Stimulated activated naive CD4-positive, alpha-beta T cell treated with Interleukin-2 at 50 U/mL for 16 hours (primary cell): ENCODE results near the gene ACSL1.
"Not testable (repeated sequence)": the region's sequence is repeated elsewhere in the genome, so short reads cannot be mapped to it uniquely, and the experiment has no call there.

Experiments
- DNase-seq: peaks from one replicate; lab custom pipeline; 2025; lab: John Stamatoyannopoulos, UW

The ACSL1 gene

DNA sequence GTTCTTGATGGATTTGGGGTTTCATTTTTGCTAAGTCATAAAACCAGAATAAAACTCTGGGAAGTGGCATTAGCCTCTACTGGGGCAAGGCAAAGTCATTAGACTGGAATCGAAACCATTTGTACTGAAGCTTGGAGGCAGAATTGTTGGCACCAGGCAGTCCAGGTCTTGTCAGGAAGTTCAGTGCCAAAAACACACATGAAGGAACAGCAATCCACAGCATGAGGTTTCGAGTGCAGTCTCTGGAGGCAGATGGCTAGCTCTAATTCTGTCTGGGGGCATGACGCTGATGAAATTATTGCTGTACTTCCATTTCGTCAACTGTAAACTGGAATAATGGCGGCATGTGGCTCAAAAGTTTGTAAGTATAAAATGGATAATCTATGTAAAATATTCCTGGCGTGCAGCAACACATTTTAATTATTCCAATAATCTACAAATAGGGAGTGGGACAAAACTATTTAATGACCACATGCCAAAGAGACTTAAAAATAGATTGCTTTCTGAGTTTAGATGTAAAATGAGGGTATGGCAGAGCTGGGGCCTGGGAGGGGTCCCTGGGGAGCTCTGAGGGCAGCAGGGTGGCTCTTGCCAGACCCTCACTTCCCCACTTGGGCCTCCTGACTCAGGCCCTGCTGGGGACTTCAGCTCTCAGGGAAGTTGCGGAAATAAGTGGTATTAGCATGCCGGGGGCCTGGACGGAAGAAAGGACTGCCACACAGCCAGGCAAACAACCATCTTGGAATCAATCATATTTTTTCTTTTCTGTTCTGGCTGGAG is 73.1 kb downstream of the ACSL1 start:
- DNase-seq: no peak

DNA sequence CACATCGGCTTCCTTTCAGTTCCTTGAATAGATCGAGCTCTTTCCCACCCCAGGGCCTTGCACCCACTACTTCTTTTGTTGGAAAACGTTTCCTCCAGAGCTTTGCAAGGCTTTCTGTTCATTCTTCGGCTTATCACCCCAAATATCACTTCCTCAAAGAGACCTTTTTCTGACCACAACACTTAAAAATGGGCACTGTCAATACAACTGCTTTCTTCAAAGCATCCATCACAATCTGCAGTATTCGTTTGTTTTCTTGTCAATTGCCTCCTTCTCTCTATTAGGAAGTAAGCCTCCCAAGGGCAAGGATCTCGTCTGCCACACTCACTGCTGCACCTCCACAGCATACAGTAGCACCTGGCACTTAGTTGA is 74.2 kb downstream of the ACSL1 start:
- no peak for DNase-seq

DNA sequence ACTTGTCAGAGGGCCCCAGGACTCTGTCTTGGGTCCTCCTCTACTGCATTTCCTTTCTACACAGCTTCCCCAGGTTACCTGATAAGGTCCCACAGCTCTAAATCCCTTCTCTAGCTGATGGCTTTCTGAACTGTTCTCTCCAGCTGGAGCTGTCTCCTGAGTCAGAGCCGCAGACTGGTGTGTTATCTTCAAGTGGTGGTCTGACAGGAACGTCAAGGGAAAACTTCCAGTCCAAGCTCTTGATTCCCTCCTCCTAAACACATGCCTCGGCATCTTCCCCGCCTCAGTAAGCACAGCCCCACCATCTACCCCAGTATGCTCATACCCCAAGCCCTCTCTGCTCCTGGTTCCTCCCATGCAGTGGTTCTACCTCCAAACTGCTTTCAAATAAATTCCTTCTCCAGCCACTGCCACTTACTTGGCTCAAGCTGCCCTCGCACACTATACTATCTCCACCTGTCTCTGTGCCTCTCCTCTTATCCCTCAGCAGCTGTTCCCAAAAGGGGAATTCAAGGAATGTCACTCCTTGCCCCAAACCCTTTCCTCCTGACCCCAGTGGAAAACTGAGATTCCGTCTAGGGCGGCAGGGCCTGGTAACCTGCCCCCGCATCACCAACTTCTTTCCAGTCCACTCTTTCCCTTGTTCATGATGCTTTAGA is 74.7 kb downstream of the ACSL1 start:
- no peak for DNase-seq

DNA sequence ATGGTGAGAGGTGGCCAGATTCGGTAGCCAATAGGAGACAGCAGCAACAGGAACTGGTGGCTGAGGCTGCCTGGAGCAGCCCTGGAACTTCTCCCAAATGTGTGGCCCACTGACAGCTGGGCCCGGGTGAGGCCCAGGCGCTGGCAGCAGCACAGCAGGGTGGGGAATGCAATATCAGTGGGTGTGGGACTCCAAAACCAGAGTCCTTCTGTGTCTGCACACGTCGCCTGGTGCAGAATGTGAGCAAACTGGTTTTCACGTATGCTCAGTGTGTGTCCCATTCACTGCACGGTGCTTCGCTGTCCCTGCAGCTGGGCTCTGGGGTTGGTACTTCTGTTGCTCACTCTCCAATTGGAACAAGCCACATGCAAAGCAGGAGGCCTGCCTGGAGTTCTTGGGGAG is 77.5 kb downstream of the ACSL1 start:
- DNase-seq: no peak

DNA sequence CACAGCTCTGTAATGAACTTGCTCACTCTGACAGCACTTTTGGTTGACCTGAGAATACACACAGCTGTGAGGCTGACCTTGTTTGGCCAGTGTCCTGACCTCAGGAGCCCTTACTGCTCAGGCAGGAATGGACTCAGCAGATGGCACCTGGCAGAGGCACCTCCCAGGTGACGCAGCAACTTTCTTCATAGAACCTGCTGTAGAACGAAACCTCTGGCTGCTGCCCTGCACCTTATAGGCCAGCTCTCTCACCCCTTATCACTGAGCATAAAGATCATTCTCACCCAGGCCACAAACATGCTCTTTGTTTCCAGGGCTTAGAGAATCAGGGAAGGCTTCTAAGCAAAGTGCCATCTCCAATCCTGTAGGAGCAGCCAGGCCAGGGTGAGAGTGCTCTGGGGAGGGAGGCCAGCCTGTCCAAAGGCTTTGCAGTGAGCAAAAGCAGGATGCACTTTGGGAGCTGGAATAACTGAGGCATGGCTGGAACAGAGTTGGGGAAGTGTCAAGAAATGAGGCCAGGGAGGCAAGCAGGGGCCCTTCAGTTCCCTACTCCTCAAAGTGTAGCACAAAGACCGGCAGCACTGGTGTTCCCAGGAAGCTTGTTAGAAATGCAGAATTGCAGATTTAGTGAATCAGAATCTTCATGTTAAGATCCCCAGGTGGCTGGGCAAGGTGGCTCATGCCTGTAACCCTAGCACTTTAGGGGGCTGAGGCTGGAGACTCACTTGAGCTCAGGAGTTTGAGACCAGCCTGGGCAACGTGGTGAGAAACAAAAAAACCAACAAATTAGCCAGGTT is 78.5 kb downstream of the ACSL1 start:
- DNase-seq: no peak

DNA sequence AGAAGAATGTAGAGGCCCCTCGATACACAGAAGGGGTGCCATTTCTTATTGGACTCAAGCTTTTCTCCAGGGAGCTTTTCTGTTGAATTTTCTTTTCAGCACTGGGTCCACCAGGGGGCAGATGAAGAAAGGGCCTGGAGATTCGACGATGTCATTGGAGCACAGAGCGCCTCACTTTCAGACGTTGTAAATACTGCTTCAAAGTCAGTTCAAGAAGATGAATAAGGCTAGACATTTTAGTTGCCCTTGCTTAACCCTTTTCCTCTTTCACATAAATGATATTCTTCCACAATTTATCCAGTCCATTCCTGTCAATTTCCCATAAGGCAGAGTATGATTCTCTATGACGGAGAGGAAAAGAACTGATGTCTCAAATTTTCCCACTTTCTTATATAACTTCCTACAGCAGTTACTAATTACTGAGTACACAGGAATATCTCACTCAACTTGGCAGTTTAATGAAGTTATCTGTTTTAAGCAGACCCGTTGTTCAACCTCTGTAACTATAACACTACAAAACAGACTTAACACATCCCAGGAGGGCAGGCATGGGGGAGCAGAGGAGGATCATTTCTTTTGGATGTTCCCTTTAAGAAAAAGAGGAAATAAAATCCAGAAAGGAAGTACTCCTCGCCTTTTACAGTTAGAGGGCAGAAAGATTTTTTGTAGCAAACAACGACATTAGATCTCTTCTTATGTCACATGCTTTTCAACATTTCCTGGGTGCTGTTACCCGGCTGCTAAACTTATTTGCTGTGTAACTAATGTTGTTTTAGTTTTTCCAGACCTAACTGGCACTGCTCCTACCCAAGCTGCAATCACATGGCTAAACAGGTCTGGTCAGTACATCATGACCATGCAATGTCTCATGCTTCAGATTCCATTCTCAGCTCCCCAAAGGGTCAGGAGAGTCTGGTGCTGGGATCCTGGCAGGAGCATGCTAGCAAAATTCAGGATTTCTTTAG is 79.7 kb downstream of the ACSL1 start:
- peak; percentile 49 for DNase-seq

DNA sequence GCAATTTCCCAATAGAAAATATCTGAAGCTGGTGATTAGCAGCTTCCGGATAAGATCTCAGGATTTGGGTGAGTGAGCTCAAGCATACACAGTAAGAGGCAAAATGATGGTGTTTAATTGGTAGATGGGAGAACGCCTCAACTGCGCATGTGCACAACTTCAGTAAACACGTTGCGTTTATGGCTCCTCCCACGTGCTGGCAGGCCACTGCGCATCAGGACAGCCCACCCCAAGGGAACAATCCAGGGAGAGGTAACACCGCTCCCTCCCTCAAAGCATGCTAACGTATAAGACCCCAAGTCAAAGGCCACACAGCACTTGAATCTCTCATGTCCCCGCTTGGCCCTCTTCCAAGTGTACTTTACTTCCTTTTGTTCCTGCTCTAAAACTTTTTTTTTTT is 81.5 kb downstream of the ACSL1 start:
- DNase-seq: no peak

DNA sequence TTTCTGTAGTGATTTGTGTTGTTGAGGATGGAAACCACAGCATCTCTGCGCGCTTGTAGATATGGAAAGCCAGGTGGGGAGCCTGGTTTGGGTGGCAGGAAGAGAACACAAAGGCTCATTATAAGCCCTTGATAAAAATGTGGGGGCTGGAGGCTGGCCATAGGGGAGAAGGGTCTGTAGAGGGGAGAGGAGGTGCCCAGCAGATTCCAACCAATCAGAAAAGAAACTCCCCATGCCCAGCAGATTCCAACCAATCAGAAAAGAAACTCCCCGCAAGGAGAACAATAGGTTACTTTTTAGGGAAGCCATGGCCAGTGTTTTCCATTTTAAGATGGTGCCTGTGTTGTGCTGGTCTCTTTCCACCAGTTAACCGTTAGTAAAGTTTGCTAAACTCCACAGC is 82.1 kb downstream of the ACSL1 start:
- no peak for DNase-seq

DNA sequence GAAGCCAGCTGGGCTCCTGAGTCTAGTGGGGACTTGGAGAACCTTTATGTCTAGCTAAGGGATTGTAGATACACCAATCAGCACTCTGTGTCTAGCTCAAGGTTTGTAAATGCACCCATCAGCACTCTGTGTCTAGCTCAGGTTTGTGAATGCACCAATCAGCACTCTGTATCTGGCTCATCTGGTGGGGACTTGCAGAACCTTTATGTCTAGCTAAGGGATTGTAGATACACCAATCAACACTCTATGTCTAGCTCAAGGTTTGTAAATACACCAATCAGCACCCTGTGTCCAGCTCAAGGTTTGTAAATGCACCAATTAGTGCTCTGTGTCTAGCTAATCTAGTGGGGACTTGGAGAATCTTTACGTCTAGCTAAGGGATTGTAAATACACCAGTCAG is 84.1 kb downstream of the ACSL1 start:
- not testable (repeated sequence) for DNase-seq

DNA sequence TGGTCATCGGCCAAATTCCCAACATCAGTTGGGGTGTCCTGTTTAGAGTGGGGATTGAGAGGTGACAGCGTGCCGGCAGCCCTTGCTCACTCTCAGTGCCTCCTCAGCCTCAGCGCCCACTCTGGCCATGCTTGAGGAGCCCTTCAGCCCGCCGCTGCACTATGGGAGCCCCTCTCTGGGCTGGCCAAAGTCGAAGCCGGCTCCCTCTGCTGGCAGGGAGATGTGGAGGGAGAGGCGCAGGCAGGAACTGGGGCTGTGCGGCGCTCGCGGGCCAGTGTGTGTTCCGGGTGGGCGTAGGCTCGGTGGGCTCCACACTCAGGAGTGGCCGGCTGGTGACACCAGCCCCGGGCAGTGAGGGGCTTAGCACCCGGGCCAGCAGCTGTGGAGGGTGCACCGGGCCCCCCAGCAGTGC is 84.8 kb downstream of the ACSL1 start:
- DNase-seq: no peak

DNA sequence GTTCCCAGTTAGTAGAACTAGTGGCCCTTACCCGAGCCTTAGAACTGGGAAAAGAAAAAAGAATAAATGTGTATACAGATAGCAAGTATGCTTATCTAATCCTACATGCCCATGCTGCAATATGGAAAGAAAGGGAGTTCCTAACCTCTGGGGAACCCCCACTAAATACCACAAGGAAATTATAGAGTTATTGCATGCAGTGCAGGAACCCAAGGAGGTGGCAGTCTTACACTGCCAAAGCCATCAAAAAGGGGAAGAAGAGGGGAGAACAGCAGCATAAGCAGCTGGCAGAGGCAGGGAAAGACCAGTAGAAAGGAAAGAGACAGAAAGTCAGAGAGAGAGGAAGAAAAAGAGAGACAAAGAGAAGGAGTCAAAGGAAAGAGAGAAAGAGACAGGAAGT is 86.2 kb downstream of the ACSL1 start:
- DNase-seq: not testable (repeated sequence)

DNA sequence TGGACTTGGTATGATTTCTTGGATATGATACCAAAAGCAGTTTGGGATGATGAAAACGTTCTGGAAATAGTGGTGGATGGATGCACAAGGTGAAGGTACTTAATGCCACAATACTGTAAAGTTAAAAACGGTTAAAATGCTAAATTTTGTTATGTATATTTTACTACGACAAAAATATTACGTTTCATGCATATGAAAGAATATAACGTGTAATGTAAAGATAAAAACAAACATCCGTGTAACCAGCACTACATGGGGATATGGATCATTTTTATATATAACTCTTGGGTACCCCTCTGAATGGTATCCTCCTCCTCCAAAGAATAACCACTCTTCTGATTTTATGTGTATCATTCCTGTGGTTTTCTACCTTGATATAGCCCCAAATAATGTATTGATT is 91.0 kb downstream of the ACSL1 start:
- DNase-seq: no peak

DNA sequence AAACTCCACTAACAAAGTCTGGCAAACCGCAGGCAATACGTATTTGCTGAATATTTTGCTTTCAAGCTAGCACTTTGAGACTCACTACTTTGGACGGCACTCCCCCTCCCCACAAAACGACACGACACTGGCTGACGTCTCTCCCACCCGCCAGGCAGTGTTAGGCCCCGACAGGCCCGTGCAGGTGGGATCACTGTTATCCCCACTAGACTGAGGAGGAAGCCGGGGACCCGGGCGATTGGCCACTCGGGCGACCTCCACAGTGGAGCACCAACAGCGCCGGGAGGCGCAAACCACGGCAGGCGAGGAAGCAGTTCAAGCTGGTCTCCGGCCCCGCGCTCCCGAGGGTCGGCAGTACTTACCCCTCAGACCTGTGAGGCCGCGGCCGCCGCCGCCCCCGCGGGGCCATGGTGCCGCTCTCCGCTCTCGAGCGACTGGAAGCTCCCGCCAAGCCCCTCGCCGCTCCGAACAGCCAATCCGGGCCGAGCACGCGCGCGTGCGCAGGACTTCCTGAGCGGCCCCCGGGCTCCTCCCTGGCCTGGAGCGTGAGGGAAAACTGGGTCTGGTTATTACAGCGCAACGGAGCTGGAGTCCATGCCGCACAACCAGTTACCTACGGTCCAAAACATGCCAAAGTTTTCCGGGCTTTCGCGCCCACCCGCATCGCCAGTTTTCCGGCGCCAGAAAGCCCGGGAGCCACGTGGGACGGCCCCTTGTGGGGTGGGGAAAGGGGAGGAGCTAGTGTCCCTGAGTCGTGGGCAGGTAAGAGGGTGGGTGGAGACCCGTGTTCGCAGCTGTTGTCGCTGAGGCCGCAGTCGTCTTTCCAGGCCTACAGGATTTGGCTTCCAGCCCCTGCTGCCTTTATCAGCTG is 91.9 kb downstream of the ACSL1 start, which contains the start of gene CENPU:
CENPU (minus strand) TSS at position 443 of the 871 bp plus-strand sequence; CDS start at position 409, 34 bp downstream.
- DNase-seq: peak; percentile 94

DNA sequence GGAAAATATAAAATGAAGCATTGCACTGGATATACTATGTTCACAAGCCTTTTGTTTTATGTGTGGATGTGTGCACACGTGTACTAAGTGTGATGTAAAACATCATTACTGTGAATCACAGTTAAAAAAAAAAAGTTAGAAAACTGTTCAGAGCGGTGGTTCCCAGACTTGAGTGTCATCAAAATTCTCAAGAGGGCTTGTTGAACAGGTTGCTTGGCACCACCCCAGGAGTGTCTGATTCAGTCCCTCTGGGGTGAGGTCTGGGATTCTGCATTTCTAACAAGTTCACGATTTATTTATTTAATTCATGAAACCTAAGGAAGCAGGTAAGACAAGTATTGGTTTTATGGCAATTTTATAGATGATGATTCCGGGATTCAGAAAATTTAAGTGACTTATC is 93.6 kb downstream of the ACSL1 start:
- no peak for DNase-seq

DNA sequence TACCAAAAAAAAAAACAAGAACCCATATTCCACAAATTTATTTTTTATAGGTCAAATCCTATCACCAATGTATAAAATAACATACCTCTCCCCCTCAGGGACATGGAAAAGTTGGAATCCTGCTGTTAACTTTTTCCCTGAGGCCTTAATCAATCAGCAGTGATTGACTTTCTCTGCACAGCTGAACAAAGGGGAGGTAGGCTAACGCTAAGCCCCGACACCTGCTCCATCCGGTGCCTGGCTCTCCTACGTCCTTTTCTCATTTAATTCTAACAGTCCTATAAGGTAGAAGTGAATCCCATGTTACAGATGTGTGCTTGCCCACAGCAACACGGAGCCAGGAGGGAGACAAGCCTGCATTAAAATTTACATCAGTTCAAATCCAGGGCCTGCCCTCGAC is 94.7 kb downstream of the ACSL1 start:
- no peak for DNase-seq

DNA sequence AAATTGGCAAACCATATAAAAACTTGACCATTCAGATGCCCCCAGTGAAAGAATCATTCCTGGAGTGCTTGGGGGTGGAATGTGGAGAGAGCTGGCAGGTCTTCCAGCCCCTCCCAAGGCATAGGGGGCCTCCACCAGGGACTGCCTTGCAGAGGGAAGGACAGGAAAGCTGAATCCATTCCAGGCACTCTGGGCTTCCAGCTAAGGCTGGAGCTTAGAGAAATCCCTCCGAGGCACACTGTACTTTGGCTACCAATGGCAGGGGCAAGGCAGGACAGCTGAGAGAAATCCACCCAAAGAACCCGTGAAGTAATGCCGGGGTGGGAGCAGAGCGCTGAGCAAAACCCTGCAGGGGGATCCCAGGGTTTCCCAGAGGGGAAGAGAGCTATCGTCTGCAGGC is 95.8 kb downstream of the ACSL1 start:
- no peak for DNase-seq

DNA sequence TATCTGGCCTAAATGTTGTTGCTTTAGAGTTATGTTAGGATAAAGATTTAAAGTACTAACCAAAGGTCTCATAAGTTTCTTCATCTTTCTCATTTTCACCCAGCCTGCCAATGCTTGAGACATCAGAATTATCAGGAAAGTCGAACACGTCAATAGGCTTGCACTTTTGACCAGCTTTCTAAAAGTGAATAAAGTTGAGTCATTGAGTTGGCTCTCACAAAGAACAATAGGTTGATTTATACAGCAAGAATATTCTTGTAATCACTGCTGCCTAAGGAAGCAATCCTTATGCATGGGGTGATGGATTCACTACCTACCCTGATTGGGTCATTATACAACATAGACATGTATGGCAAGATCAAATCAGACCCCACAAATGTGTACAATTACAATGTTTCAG is 96.9 kb downstream of the ACSL1 start:
- DNase-seq: no peak

DNA sequence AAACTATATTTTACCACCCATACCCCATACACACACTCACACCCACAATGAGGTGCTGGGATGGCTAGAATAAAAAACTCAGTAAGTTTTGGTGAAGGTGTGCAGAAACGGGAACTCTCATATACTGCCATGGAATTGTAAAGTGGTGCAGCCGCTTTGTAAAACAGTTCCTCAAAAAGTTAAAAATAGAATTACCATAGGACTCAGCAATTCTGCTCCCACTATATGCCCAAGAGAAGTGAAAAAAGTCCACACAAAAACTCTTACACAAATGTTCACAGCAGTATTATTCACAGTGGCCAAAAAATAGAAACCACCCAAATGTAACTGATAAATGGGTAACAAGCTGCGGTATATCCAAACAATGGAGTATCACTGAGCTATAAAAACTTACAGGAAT is 98.3 kb downstream of the ACSL1 start:
- DNase-seq: no peak

DNA sequence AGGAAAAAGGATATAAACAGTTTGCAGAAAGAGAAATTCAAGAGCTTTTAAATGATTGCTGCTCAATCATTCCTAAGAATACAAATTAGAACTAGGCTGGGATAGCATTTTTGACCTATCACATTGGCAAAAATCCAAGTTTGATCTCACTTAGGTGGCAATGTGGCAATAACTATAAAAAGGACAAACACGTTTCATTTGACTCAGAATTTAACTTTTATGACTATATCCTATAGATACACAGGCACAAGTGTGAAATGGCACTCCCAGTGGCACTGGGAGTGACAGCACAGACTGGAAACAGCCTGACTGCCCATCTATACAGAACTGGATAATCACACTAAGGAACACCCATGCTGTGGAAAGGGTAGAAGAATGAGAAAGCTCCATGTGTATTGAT is 103.0 kb downstream of the ACSL1 start:
- DNase-seq: no peak

DNA sequence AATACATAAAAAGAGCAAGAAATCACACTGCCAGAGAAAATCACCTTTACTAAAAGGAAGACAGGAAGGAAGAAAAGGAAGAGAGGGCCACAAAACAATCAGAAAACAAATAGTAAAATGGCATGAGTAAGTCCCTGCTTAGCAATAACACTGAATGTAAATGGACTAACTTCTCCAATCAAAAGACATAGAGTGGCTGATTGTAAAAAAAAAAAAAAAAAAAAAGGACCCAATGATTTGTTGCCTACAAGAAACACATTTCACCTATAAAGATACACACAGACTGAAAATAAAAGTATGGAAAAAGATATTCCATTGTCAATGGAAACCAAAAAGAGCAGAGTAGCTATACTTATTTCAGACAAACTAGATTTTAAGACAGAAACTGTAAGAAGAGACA is 104.5 kb downstream of the ACSL1 start:
- no peak for DNase-seq

DNA sequence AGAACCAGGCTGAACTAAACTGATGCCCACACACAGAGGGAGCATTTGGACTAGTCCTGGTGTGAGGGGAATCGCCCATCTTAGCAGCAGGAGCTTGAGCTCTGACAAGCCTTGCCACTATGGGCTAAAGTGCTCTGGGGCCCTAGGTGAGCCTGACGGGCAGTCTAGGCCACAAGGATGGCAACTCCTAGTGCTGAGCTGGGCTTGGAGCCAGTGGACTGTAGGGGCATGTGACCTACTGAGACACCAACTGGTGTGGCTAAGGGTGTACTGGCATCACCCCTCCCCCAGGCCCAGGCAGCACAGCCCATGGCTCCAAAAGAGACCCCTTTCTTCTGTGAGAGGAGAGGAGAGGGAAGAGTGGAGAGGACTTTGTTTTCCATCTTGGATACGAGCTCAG is 106.4 kb downstream of the ACSL1 start:
- no peak for DNase-seq
